ENCODE measurements around the gene MRPS27.

- no peak for TF ChIP-seq POLR2A (IDR thresholded peaks at IDR 0.05)
- TF ChIP-seq CTCF (IDR thresholded peaks at IDR 0.05) = peak in 2 of 4 experiments; percentile 32 to 34
Observed at GRCh38 chr5:72268753-72269410, 51.2 kb downstream of the MRPS27 start.
